Measurements from ENCODE around the gene CDK17.

DNA sequence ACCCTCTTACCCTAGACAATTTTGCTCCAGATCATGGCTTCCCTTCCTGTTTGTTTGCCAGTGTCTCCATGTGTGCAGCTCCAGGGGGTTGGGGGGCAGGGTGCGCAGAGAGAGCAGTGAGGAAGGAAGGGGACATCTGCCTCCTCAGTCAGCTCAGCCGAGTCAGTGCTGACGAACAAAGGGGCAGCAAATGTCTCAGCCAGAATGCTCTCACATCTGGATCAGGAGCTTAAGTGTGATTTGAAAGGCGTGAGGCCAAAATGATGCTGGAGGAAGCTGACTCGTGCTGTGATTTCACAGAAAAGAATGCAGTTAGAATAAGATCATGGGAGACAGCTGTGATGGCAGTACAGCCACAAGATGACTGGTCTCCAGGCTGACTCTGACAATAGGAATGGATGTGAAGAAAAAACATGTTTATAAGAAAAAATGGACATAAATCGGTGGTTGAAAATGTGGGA is 27.1 kb upstream of the CDK17 start:
- TF ChIP-seq CTCF (IDR thresholded peaks at IDR 0.05) (no peak), POLR2A (IDR thresholded peaks at IDR 0.05) (peak in 1 of 2 donors; percentile 29)

Data from uterus (tissue), 2 donors.